Retinal pigment epithelial cell (primary cell): ENCODE results near the gene PJA2.
"Not testable (repeated sequence)": the region's sequence is repeated elsewhere in the genome, so short reads cannot be mapped to it uniquely, and the experiment has no call there.

ENCODE experiments used
- DNase-seq: peaks from one replicate; pipeline ENCODE4 v3.0.0-alpha.2; 2010; ENCODE audit warnings: low read depth
- H3K4me3 ChIP-seq: 2 replicates; pipeline ENCODE4 v1.5.1; 2011; ENCODE audit warnings: mild to moderate bottlenecking, low read length, control low read depth, moderate library complexity
- CTCF ChIP-seq: conservative IDR thresholded peaks from 2 replicates; pipeline ENCODE4 v1.5.1; 2011; ENCODE audit warnings: low read depth, low read length, control low read depth, inconsistent platforms

PJA2 gene

GRCh38 chr5:109304309-109304708, 105.5 kb downstream of the PJA2 start:
- TF ChIP-seq CTCF = no peak
- H3K4me3 ChIP-seq = no peak overlapping the region
- no peak for DNase-seq

- no peak for TF ChIP-seq CTCF
- no peak for DNase-seq
- H3K4me3 ChIP-seq = no peak overlapping the region
Observed at GRCh38 chr5:109300367-109300766, 109.4 kb downstream of the PJA2 start.

DNA sequence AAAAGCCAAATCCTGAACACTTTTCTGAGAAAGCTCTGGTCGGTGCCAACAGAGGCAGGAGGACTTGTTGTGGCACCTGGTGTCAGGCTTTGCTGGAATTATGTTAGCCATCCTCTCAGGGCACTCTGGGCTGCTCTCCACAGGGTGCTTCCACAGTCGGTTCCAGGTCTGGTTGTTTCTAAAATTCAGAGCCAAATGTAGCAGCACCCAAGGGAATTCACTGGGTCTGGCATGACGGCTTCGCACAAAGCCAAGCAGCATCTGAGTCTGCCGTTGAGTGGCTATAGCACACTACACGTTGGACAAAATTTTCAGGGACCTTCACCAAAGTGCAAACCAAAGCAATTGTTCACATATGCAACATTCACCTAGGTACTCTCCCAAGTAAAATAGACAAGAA, 110.2 kb downstream of the PJA2 start:
- TF ChIP-seq CTCF = no peak
- no peak overlapping the region for H3K4me3 ChIP-seq
- DNase-seq = no peak

DNA sequence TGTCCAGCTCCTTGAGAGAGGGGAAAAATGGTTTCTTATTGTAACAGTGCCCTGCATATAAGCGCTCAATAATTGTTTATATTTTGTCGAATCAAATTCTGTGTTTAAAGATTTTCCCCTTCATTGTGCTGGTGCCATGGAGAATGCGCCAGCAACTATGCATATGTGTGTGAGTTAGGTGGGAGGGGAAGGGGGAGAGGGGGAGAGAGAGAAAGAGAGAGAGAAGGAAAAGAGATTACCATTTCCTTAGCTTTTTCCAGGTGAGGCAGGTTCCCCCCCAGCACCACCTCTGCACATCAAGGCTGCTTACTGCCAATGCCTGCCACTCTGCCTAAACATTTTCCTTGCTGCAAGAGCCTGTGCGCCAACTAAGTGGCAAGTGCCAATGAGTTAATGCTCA, 111.0 kb downstream of the PJA2 start:
- no peak for TF ChIP-seq CTCF
- no peak overlapping the region for H3K4me3 ChIP-seq
- DNase-seq = no peak

- no peak for TF ChIP-seq CTCF
- H3K4me3 ChIP-seq = no peak overlapping the region
- no peak for DNase-seq
Observed at GRCh38 chr5:109297900-109298299, 111.9 kb downstream of the PJA2 start.

GRCh38 chr5:109291090-109291489, 118.7 kb downstream of the PJA2 start:
- DNase-seq = no peak
- TF ChIP-seq CTCF = no peak
- no peak overlapping the region for H3K4me3 ChIP-seq

- TF ChIP-seq CTCF = no peak
- no peak overlapping the region for H3K4me3 ChIP-seq
- DNase-seq = no peak
Observed at GRCh38 chr5:109290231-109290630, 119.5 kb downstream of the PJA2 start.

DNA sequence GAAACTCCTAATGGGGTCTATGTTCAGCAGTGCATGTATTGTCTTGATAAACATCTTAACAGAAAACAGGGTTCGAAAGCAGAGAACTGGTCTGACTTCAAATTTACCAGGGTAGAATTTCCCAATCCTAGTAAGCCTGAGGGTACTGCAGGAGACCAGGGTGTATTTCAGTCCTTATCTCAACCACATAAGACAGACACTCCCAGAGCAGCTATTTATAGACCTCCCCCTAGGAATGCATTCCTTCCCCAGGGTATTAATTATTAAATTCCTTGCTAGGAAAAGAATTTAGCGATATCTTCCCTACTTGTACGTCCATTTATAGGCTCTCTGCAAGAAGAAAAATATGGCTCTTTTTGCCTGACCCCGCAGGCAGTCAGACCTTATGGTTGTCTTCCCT, 123.1 kb downstream of the PJA2 start:
- not testable (repeated sequence) for DNase-seq, H3K4me3 ChIP-seq
